Lower leg skin (tissue), 4 donors: ENCODE measurements around the gene PEX1. TPM values are rescaled to one million over a fixed set of nuclear protein-coding genes. Genes with fewer than 3 reads are reported as not detected.
A peak's percentile ranks its signal among the peaks of the same experiment; 100 is the strongest.

ENCODE experiments used
- DNase-seq, 2 donors: peaks; one replicate each; pipeline ENCODE4 v3.0.0-alpha.2; 2019; ENCODE audit warnings: low spot score in 2 of 2
- H3K4me3 ChIP-seq: fragments of 200-600 bp; sonication (generic); 2 replicates; pipeline ENCODE4 v1.5.1; 2017; ENCODE audit warnings: mild to moderate bottlenecking, low read depth; ENCODE audit not compliant: poor library complexity, severe bottlenecking
- POLR2A ChIP-seq, 2 donors: fragments of 450-650 bp; IDR thresholded peaks; one replicate each; pipeline ENCODE4 v1.6.1; 2016 to 2017; ENCODE audit warnings: antibody characterized with exemption in 2 of 2, mild to moderate bottlenecking in 1 of 2, moderate library complexity in 1 of 2
- WGBS, 2 donors: methylation state at CpG; one replicate each; pipeline ENCODE4 v1.1.5; 2018; 5-methylcytosine and 5-hydroxymethylcytosine counted together
- intact Hi-C: fragments of 100-400 bp; cut with DNase I; formaldehyde crosslinking; loops from one replicate; pipeline ENCODE4 v1.15.0; 2023; ENCODE audit warnings: low total_unique reads
- total RNA-seq, 4 donors: library from RNA; depleted of rRNA; stranded (reverse); fragments of >200 nt; gene quantifications; one replicate each; pipeline ENCODE4 v1.1.0, GENCODE V29; 2016
- TF ChIP-seq, protein P1 (sequence below), 3 donors: fragments of 450-650 bp; IDR thresholded peaks; one replicate each; pipeline ENCODE4 v1.5.1; 2016; ENCODE audit warnings: antibody characterized with exemption in 3 of 3, mild to moderate bottlenecking in 3 of 3, moderate library complexity in 2 of 3

Gene PEX1
- total RNA-seq, 4 donors from 2014 or later, result 16.2 to 21.5 (median 19.7) TPM

DNA sequence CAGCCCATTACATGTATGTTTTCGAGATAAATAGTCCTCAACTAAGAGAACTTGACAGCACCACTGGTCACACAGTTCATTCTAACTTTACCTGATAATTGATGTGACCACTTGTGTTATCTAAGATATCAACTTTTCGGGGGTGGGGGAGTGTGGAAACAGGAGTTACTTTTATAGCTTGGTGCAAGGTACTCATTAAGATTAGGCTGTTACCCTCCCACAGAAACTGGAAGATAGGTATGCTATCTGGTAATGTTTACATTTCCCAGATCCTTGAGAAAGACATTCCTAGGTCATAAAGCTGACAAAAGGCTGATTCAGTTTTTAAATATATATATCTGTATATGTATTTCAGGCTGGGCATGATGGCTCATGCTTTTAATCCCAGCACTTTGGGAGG is 61.6 kb downstream of the PEX1 start:
- H3K4me3 ChIP-seq, result no peak overlapping the region

DNA sequence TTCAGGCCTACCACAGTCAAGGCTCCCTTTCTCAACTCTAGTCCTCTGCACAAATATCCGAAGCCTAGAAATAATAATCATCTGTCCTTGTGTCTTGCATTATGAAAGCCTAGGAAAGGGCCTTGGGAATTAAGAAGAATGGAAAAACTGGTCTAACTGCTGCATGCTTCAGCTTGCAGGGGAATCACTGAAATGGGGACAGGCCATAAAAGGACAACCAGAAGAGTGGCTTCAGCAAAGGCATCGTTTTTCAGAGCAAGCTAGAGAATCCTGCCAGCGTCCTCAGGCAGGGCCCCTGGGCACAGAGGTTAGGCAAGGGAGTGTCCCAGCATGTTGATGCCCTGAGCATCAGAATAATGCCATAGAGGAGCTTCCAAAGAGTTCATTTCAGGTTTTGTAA is 63.8 kb downstream of the PEX1 start:
- intact Hi-C loops, result no loop called here
- no peak overlapping the region for H3K4me3 ChIP-seq
- 45 to 47% methylated on average over 3 of the region's 3 CpGs for WGBS, 2 donors
- peak in 1 of 2 donors; percentile 29 for DNase-seq
- no peak for TF ChIP-seq POLR2A (IDR thresholded peaks at IDR 0.05)
- TF ChIP-seq, protein P1, sequence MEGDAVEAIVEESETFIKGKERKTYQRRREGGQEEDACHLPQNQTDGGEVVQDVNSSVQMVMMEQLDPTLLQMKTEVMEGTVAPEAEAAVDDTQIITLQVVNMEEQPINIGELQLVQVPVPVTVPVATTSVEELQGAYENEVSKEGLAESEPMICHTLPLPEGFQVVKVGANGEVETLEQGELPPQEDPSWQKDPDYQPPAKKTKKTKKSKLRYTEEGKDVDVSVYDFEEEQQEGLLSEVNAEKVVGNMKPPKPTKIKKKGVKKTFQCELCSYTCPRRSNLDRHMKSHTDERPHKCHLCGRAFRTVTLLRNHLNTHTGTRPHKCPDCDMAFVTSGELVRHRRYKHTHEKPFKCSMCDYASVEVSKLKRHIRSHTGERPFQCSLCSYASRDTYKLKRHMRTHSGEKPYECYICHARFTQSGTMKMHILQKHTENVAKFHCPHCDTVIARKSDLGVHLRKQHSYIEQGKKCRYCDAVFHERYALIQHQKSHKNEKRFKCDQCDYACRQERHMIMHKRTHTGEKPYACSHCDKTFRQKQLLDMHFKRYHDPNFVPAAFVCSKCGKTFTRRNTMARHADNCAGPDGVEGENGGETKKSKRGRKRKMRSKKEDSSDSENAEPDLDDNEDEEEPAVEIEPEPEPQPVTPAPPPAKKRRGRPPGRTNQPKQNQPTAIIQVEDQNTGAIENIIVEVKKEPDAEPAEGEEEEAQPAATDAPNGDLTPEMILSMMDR (IDR thresholded peaks at IDR 0.05), result no peak

More for the DNA sequence above, 61.6 kb downstream of the PEX1 start:
- no peak for DNase-seq
- TF ChIP-seq POLR2A (IDR thresholded peaks at IDR 0.05), result no peak
- TF ChIP-seq, protein P1 (IDR thresholded peaks at IDR 0.05), result no peak
- intact Hi-C loops, result no loop called here
- WGBS, 2 donors, result 89% methylated on average over 2 of the region's 2 CpGs

DNA sequence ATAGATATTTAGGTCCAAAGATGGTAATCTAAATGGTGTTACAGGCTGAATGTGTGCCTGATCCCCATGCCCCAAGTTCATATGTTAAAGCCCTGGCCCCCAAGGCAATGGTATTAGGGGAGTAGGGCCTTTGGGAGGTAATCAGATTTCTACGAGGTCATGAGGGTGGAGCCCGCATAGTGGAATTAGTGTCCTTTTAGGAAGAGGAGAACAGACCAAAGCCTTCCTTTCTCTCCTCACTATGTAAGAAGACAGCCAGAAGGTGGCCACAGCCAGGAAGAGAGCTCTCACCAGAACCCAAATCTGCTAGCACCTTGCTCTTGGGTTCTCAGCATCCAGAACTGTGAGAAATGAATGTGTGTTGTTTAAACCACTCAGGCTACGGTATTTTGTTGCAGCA is 65.8 kb downstream of the PEX1 start:
- WGBS, 2 donors, result 93 to 94% methylated on average over 3 of the region's 3 CpGs
- H3K4me3 ChIP-seq, result no peak overlapping the region
- intact Hi-C loops, result no loop called here

DNA sequence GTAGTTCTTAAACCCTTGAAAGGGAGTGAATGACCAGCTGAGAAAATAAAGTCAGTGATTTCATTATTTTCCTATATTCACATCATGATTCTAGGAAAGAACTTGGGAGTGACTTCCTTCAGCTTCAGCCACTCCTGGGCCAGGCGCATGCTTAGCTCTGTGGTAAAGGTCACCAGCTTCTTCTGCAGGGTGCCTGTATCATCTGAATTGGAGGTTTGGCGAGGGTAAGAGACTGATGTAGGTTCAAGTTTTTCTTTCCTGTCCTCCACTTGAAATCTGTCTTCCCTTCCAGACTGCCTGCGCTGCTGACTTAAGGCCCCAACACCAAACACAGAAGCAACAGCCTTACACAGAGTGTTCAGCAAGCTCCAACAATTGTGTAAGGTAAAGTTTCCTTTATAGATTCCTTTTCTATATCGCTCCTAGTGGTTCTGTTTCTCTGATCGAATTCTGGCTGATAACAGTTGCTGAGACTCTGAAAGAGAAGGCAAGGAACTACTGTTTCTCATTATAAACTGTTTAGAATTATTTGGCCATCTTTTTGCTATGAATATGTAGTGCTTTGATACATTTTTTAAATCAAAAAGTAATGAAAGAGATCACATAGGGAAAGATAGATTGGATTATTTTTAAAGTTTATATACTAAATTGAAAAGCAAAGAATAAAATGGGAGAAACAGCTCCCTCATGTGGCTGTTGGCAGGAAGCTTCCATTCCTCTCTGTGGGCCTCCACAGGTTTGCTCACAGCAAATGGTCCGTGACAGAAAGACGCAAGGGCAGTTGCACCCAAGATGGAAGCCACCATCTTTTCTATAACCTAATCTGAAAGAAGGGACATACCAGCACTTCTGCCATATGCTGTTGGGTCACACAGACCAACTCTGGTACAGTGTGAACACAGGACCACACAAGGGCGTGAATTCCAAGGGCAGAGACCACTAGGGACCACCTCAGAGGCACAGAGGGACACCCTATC is 67.0 kb downstream of the PEX1 start:
- intact Hi-C loops, result no loop called here
- no peak for DNase-seq
- TF ChIP-seq POLR2A (IDR thresholded peaks at IDR 0.05), result no peak
- TF ChIP-seq, protein P1 (IDR thresholded peaks at IDR 0.05), result no peak
- no peak overlapping the region for H3K4me3 ChIP-seq
- 64 to 69% methylated on average over 8 of the region's 8 CpGs for WGBS, 2 donors

More for the DNA sequence above, 65.8 kb downstream of the PEX1 start:
- no peak for DNase-seq
- TF ChIP-seq, protein P1 (IDR thresholded peaks at IDR 0.05), result no peak
- no peak for TF ChIP-seq POLR2A (IDR thresholded peaks at IDR 0.05)

DNA sequence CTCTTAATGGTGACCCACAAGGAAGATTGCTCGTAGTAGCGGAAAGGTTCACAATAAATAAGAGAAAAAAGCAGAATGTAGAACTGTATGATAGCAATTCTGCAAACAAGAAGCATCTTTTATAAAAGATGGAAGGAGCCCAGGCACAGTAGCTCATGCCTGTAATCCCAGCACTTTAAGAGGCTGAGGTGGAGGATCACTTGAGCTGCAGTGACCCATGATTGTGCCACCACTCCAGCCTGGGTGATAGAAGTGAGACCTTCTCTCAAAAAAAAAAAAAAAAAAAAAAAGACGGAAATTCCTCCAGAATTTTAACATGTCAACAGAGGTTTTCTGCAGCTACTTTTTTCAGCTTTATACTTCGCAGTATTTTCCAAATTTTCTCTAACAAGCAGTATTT is 67.8 kb downstream of the PEX1 start:
- intact Hi-C loops, result no loop called here

DNA sequence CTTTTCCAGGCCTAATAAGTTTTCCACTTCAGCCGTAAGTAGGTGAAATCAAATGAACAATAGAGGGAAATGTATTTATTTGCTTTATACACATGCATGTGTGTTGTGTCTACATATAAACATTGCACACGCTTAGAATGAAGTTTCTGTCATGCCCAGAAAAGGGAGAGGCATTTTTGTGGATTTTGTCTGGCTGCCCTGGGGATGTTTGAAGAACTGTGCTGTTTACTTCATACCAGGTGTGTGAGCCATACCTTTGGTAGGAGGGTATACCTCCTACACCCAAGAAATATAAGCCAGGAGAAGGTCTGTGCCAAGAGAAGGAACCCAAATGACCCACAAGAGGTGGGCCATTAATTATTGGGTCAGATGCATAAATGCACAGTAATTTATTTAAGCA is 68.2 kb downstream of the PEX1 start:
- no peak for DNase-seq
- intact Hi-C loops, result no loop called here
- WGBS, 2 donors, result 61 to 62% methylated on average over 2 of the region's 2 CpGs
- no peak for TF ChIP-seq POLR2A (IDR thresholded peaks at IDR 0.05)
- TF ChIP-seq, protein P1 (IDR thresholded peaks at IDR 0.05), result no peak
- H3K4me3 ChIP-seq, result no peak overlapping the region

More for the DNA sequence above, 67.8 kb downstream of the PEX1 start:
- 81 to 89% methylated on average over 4 of the region's 4 CpGs for WGBS, 2 donors
- no peak overlapping the region for H3K4me3 ChIP-seq
- DNase-seq, result no peak
- TF ChIP-seq POLR2A (IDR thresholded peaks at IDR 0.05), result no peak
